ENCODE results near the gene NDUFS4. TPM values are rescaled to one million over a fixed set of nuclear protein-coding genes. Genes with fewer than 3 reads are reported as not detected.

NDUFS4 gene
- total and polyA plus RNA-seq, 2 experiments from 2014 or later: 102 to 205 TPM

DNA sequence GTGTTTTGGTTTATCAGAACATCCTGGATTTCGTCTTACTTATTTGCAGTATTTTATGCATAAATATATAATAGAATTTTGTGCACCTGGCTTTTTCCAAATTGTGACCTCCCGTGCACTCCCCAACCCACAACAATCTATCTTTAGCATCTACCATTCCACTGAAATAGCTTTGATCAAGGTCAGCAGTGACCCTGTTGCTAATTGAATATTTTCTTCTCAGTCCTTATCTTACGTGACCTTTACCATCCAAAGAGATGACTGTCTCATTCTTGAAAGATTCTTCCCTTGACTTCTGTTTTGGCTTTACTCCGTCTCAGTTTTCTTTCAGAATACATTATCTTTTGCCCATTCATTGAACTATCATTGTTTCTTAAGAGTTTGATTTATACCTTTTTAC lies 18.4 kb downstream of the NDUFS4 start:
- Histone ChIP-seq H2AFZ (no peak overlapping the region), H3K4me2 (ENCODE audit: unreplicated experiment) (no peak overlapping the region), H3K4me1 (ENCODE audit: insufficient read depth) (no peaks in the 10 kb centered on the region), H3K9me2 (ENCODE audit: insufficient read depth) (no peaks in the 10 kb centered on the region), H3K79me2 (ENCODE audit: insufficient read depth) (peaks cover 100% of the 10 kb centered on the region), H3F3A (ENCODE audit: insufficient read depth) (no peaks in the 10 kb centered on the region), H3K4me3 (no peak overlapping the region), H3K9ac (no peak overlapping the region), H3K27me3 (replicated peaks; ENCODE audit: insufficient read depth) (no peaks in the 10 kb centered on the region), H4K20me1 (ENCODE audit: insufficient read depth) (peaks cover 18% of the 10 kb centered on the region), H3K9me3 (ENCODE audit: low read depth) (no peaks in the 10 kb centered on the region), H3K27ac (no peak overlapping the region), H3K36me3 (ENCODE audit: low read depth) (no peaks in the 10 kb centered on the region)
- TF ChIP-seq EZH2phosphoT487 (IDR thresholded peaks at IDR 0.05; ENCODE audit: insufficient read depth, low read depth) (no peak), EZH2 (IDR thresholded peaks at IDR 0.05; ENCODE audit: insufficient read depth, poor library complexity, severe bottlenecking) (no peak)
- DNase-seq: no peak
- 93 to 99% methylated on average over 4 of the region's 4 CpGs for WGBS, 2 experiments (ENCODE audit: low coverage in 1 of 2, low lambda C conversion rate in 2 of 2, missing lambda C conversion rate in 2 of 2)
- in situ Hi-C loops (cut with MboI): no loop called here

DNA sequence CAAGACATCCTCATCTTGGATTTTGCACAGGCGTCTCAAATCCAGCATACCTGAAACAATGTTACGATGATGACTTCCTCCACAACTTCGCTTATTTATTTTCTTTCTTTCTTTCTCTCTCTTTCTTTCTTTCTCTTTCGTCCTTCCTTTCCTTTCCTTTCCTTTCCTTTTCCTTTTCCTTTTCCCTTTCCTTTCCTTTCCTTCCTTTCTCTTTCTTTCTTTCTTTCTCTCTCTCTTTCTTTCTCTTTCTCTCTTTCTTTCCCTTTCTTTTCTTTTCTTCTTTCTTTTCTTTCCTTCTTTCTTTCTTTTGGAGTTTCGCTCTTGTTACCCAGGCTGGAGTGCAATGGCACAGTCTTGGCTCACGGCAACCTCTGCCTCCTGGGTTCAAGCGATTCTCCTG lies 20.1 kb downstream of the NDUFS4 start:
- no peak for DNase-seq
- H2AFZ ChIP-seq: no peak overlapping the region
- no peak overlapping the region for H3K27ac ChIP-seq
- no peaks in the 10 kb centered on the region for H3K9me2 ChIP-seq (ENCODE audit: insufficient read depth)
- no peaks in the 10 kb centered on the region for H3K36me3 ChIP-seq (ENCODE audit: low read depth)
- in situ Hi-C loops (cut with MboI): no loop called here
- peaks cover 12% of the 10 kb centered on the region for H4K20me1 ChIP-seq (ENCODE audit: insufficient read depth)
- TF ChIP-seq EZH2phosphoT487 (IDR thresholded peaks at IDR 0.05; ENCODE audit: insufficient read depth, low read depth) (no peak), EZH2 (IDR thresholded peaks at IDR 0.05; ENCODE audit: insufficient read depth, poor library complexity, severe bottlenecking) (no peak)
- no peaks in the 10 kb centered on the region for H3K9me3 ChIP-seq (ENCODE audit: low read depth)
- H3F3A ChIP-seq (ENCODE audit: insufficient read depth): no peaks in the 10 kb centered on the region
- H3K4me2 ChIP-seq (ENCODE audit: unreplicated experiment): no peak overlapping the region
- no peaks in the 10 kb centered on the region for H3K27me3 ChIP-seq (replicated peaks; ENCODE audit: insufficient read depth)
- H3K4me3 ChIP-seq: no peak overlapping the region
- no peaks in the 10 kb centered on the region for H3K4me1 ChIP-seq (ENCODE audit: insufficient read depth)
- H3K9ac ChIP-seq: no peak overlapping the region
- 98 to 99% methylated on average over 7 of the region's 7 CpGs for WGBS, 2 experiments (ENCODE audit: low coverage in 1 of 2, low lambda C conversion rate in 2 of 2, missing lambda C conversion rate in 2 of 2)
- peaks cover 100% of the 10 kb centered on the region for H3K79me2 ChIP-seq (ENCODE audit: insufficient read depth)

DNA sequence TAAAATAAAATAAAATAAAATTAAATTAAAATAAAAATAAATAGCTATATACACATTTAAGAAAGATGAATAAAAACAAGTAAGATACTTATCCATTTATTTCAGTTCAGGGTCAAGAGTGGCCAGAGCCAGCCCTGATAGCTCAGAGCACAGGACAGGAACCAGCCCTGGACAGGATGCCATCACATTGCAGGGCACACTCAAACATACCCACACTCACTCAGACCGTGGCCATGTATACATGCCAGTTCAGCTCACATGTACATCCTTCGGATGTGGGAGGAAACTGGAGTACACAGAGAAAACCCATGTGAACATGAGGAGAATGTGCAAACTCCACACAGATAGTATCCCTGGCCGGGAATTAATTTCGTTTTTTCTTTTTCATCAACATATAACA lies 21.8 kb downstream of the NDUFS4 start:
- Histone ChIP-seq H3F3A (ENCODE audit: insufficient read depth) (no peaks in the 10 kb centered on the region), H3K4me1 (ENCODE audit: insufficient read depth) (no peaks in the 10 kb centered on the region), H3K9ac (no peak overlapping the region), H2AFZ (no peak overlapping the region), H3K79me2 (ENCODE audit: insufficient read depth) (peaks cover 100% of the 10 kb centered on the region), H3K9me3 (ENCODE audit: low read depth) (no peaks in the 10 kb centered on the region), H3K27me3 (replicated peaks; ENCODE audit: insufficient read depth) (no peaks in the 10 kb centered on the region), H3K36me3 (ENCODE audit: low read depth) (no peaks in the 10 kb centered on the region), H3K9me2 (ENCODE audit: insufficient read depth) (no peaks in the 10 kb centered on the region), H3K27ac (no peak overlapping the region), H3K4me2 (ENCODE audit: unreplicated experiment) (no peak overlapping the region), H4K20me1 (ENCODE audit: insufficient read depth) (peaks cover 12% of the 10 kb centered on the region), H3K4me3 (no peak overlapping the region)
- DNase-seq: no peak
- 94 to 95% methylated on average over 4 of the region's 4 CpGs for WGBS, 2 experiments (ENCODE audit: low coverage in 1 of 2, low lambda C conversion rate in 2 of 2, missing lambda C conversion rate in 2 of 2)
- in situ Hi-C loops (cut with MboI): no loop called here
- TF ChIP-seq EZH2 (IDR thresholded peaks at IDR 0.05; ENCODE audit: insufficient read depth, poor library complexity, severe bottlenecking): no peak
- no peak for TF ChIP-seq EZH2phosphoT487 (IDR thresholded peaks at IDR 0.05; ENCODE audit: insufficient read depth, low read depth)

DNA sequence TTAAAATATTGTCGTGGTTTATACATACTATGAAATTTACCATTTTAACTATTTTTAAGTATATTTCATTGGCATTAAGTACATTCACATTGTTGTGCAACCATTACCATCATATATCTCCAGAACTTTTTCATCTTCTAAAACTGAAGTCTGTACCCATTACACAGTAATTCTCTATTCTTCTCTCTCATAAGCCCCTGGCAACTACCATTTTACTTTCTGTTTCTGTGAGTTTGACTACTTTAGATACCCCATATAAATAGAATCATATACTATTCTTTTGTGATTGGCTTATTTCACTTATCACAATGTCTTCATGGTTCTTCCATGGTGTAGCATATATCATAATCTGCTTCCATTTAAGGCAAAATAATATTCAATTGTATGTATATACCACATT lies 30.3 kb downstream of the NDUFS4 start:
- no peak overlapping the region for H3K4me3 ChIP-seq
- no peak overlapping the region for H2AFZ ChIP-seq
- DNase-seq: no peak
- H3K9me3 ChIP-seq (ENCODE audit: low read depth): no peaks in the 10 kb centered on the region
- H3K9me2 ChIP-seq (ENCODE audit: insufficient read depth): no peaks in the 10 kb centered on the region
- 93 to 96% methylated on average over 1 of the region's 1 CpG for WGBS, 2 experiments (ENCODE audit: low coverage in 1 of 2, low lambda C conversion rate in 2 of 2, missing lambda C conversion rate in 2 of 2)
- in situ Hi-C loops (cut with MboI): no loop called here
- H4K20me1 ChIP-seq (ENCODE audit: insufficient read depth): peaks cover 12% of the 10 kb centered on the region
- no peak overlapping the region for H3K4me2 ChIP-seq (ENCODE audit: unreplicated experiment)
- H3K27me3 ChIP-seq (replicated peaks; ENCODE audit: insufficient read depth): no peaks in the 10 kb centered on the region
- no peak overlapping the region for H3K27ac ChIP-seq
- H3K36me3 ChIP-seq (ENCODE audit: low read depth): no peaks in the 10 kb centered on the region
- H3K79me2 ChIP-seq (ENCODE audit: insufficient read depth): peaks cover 100% of the 10 kb centered on the region
- TF ChIP-seq EZH2 (IDR thresholded peaks at IDR 0.05; ENCODE audit: insufficient read depth, poor library complexity, severe bottlenecking): no peak
- TF ChIP-seq EZH2phosphoT487 (IDR thresholded peaks at IDR 0.05; ENCODE audit: insufficient read depth, low read depth): no peak
- no peaks in the 10 kb centered on the region for H3K4me1 ChIP-seq (ENCODE audit: insufficient read depth)
- H3K9ac ChIP-seq: no peak overlapping the region
- no peaks in the 10 kb centered on the region for H3F3A ChIP-seq (ENCODE audit: insufficient read depth)

DNA sequence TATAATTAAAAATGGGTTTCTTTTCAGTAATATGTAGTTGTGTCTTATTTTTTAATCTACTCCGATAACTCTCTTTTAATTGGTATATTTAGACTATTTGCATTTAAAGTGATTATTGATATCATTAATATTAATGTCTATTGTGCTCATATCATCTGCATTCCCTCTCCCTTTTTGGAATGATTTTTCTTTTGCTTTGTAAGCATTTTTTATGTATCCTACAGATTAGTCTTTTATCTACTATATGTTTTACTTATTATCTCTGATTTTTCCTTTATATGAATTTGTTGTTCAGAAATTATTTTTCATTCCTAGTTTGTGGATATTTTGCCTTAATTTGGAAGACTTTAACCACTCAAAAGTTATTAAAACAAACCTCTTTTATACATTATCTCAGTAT lies 34.0 kb downstream of the NDUFS4 start:
- Histone ChIP-seq H3K9me2 (ENCODE audit: insufficient read depth) (no peaks in the 10 kb centered on the region), H3K4me1 (ENCODE audit: insufficient read depth) (no peaks in the 10 kb centered on the region), H3K4me3 (no peak overlapping the region), H3K27me3 (replicated peaks; ENCODE audit: insufficient read depth) (no peaks in the 10 kb centered on the region), H3K36me3 (ENCODE audit: low read depth) (no peaks in the 10 kb centered on the region), H3K27ac (no peak overlapping the region), H4K20me1 (ENCODE audit: insufficient read depth) (peaks cover 8% of the 10 kb centered on the region), H3K9me3 (ENCODE audit: low read depth) (no peaks in the 10 kb centered on the region), H3K79me2 (ENCODE audit: insufficient read depth) (peaks cover 100% of the 10 kb centered on the region), H3K9ac (no peak overlapping the region), H3K4me2 (ENCODE audit: unreplicated experiment) (no peak overlapping the region), H2AFZ (no peak overlapping the region), H3F3A (ENCODE audit: insufficient read depth) (no peaks in the 10 kb centered on the region)
- WGBS, 2 experiments (ENCODE audit: low coverage in 1 of 2, low lambda C conversion rate in 2 of 2, missing lambda C conversion rate in 2 of 2): 100% methylated on average over 1 of the region's 1 CpG
- TF ChIP-seq EZH2 (IDR thresholded peaks at IDR 0.05; ENCODE audit: insufficient read depth, poor library complexity, severe bottlenecking) (no peak), EZH2phosphoT487 (IDR thresholded peaks at IDR 0.05; ENCODE audit: insufficient read depth, low read depth) (no peak)
- DNase-seq: no peak
- in situ Hi-C loops (cut with MboI): no loop called here
